B cell (primary cell): ENCODE data around the gene ZNF600. TPM values are rescaled to one million over a fixed set of nuclear protein-coding genes. Genes with fewer than 3 reads are reported as not detected.
"Not testable (repeated sequence)": the region's sequence is repeated elsewhere in the genome, so short reads cannot be mapped to it uniquely, and the experiment has no call there.

Experiments used
- ATAC-seq: fragments of 200-7000 bp; cut with Tn5 transposase; one replicate; pipeline ENCODE4 v1.10.0; 2021; ENCODE audit warnings: low read depth, mild to moderate bottlenecking, moderate number of reproducible peaks, moderate library complexity
- CTCF ChIA-PET: fragments of 350-600 bp; sonication (Branson Sonifier 250); formaldehyde crosslinking; loops from one replicate; lab custom pipeline; 2021; ENCODE audit warnings: antibody characterized with exemption, inconsistent platforms; lab: Charles Lee
- POLR2A ChIA-PET: fragments of 350-600 bp; sonication (Branson Sonifier 250); formaldehyde crosslinking; loops from one replicate; lab custom pipeline; 2021; ENCODE audit warnings: antibody characterized with exemption; lab: Charles Lee
- DNase-seq: peaks from one replicate; pipeline ENCODE4 v3.0.0; 2013
- H2AFZ ChIP-seq: 2 replicates; pipeline ENCODE4 v1.6.1; 2012; ENCODE audit warnings: mild to moderate bottlenecking, low read depth, low read length; ENCODE audit not compliant: insufficient read depth, poor library complexity, severe bottlenecking
- H3K27ac ChIP-seq, 2 donors: 1 replicate in 1 of 2; 2 replicates in 1 of 2; pipeline ENCODE4 v1.5.1; 2012 to 2013; ENCODE audit warnings: low read length in 2 of 2, mild to moderate bottlenecking in 2 of 2, moderate library complexity in 1 of 2
- H3K27me3 ChIP-seq, 4 experiments: fragments of 200-600 bp in 1 of 4; sonication (generic) in 1 of 4; replicated peaks in 1 of 4; 1 replicate in 2 of 4; 2 replicates in 2 of 4; pipeline versions ENCODE4 v1.6.1 to v1.7.0; 2013 to 2016; ENCODE audit warnings: low read length in 3 of 4, mild to moderate bottlenecking in 2 of 4, mixed read lengths in 1 of 4, moderate library complexity in 1 of 4; ENCODE audit not compliant: insufficient read depth in 4 of 4, control insufficient read depth in 3 of 4; ENCODE audit errors: control extremely low read depth in 1 of 4
- H3K36me3 ChIP-seq, 2 experiments: replicated peaks in 1 of 2; 1 replicate in 1 of 2; 2 replicates in 1 of 2; pipeline versions ENCODE4 v1.6.1 to v1.7.1; 2013; ENCODE audit warnings: low read length in 1 of 2; ENCODE audit not compliant: insufficient read depth in 2 of 2, control insufficient read depth in 1 of 2; ENCODE audit errors: control extremely low read depth in 1 of 2, extremely low read depth in 1 of 2
- H3K4me1 ChIP-seq, 2 donors: fragments of 200-600 bp in 1 of 2; sonication (generic) in 1 of 2; 1 replicate in 1 of 2; 2 replicates in 1 of 2; pipeline versions ENCODE4 v1.5.1 to v1.6.1; 2013 to 2017; ENCODE audit warnings: low read length in 2 of 2; ENCODE audit not compliant: control insufficient read depth in 2 of 2, insufficient read depth in 2 of 2
- H3K4me2 ChIP-seq: replicated peaks from 2 replicates; pipeline ENCODE3; 2012; ENCODE audit warnings: mild to moderate bottlenecking, low read depth, low read length; ENCODE audit not compliant: poor library complexity, severe bottlenecking
- H3K4me3 ChIP-seq, 5 experiments: fragments of 200-600 bp in 1 of 5; sonication (generic) in 1 of 5; 1 replicate in 3 of 5; 2 replicates in 2 of 5; pipeline versions ENCODE4 v1.5.1 to v1.7.0; 2011 to 2016; ENCODE audit warnings: low read length in 4 of 5, mild to moderate bottlenecking in 4 of 5, low read depth in 2 of 5, control low read depth in 1 of 5, moderate library complexity in 1 of 5; ENCODE audit not compliant: insufficient read depth in 1 of 5; ENCODE audit errors: control extremely low read depth in 1 of 5, extremely low read depth in 1 of 5
- H3K79me2 ChIP-seq: fragments of 200-600 bp; sonication (generic); one replicate; pipeline ENCODE4 v1.6.0; 2016; ENCODE audit warnings: low read length; ENCODE audit not compliant: control insufficient read depth, insufficient read depth
- H3K9ac ChIP-seq: fragments of 200-600 bp; sonication (generic); 2 replicates; pipeline ENCODE4 v1.6.1; 2017; ENCODE audit warnings: mild to moderate bottlenecking, low read length, moderate library complexity
- H3K9me3 ChIP-seq, 3 donors: one replicate each; pipeline versions ENCODE4 v1.6.1 to v1.7.1; 2013; ENCODE audit warnings: low read length in 2 of 3; ENCODE audit not compliant: control insufficient read depth in 2 of 3, insufficient read depth in 1 of 3; ENCODE audit errors: control extremely low read depth in 1 of 3
- H4K20me1 ChIP-seq: 2 replicates; pipeline ENCODE4 v1.6.0; 2012; ENCODE audit warnings: mild to moderate bottlenecking, low read length; ENCODE audit not compliant: insufficient read depth, control insufficient read depth, poor library complexity, severe bottlenecking
- H3K27ac Mint-ChIP-seq: one replicate; pipeline ENCODE4 v1.8.0; 2021; ENCODE audit warnings: mixed read lengths
- H3K27me3 Mint-ChIP-seq: one replicate; pipeline ENCODE4 v1.8.0; 2021; ENCODE audit warnings: mixed read lengths
- H3K4me1 Mint-ChIP-seq: one replicate; pipeline ENCODE4 v1.8.0; 2021; ENCODE audit warnings: mixed read lengths
- H3K4me3 Mint-ChIP-seq: one replicate; pipeline ENCODE4 v1.8.0; 2021; ENCODE audit warnings: mixed read lengths
- H3K9me3 Mint-ChIP-seq: one replicate; pipeline ENCODE4 v1.8.0; 2022; ENCODE audit warnings: mixed read lengths; ENCODE audit not compliant: insufficient read depth
- EZH2 ChIP-seq: IDR thresholded peaks from 2 replicates; pipeline ENCODE4 v1.6.1; 2012; ENCODE audit warnings: borderline replicate concordance, low read depth, mild to moderate bottlenecking, moderate library complexity, low read length; ENCODE audit not compliant: insufficient read depth, poor library complexity, severe bottlenecking
- WGBS: methylation state at CpG from one replicate; pipeline ENCODE4 v1.1.5; 2013; ENCODE audit warnings: missing lambda C conversion rate; ENCODE audit not compliant: insufficient coverage; 5-methylcytosine and 5-hydroxymethylcytosine counted together
- intact Hi-C: fragments of 100-400 bp; cut with micrococcal nuclease; formaldehyde crosslinking; loops from one replicate; pipeline ENCODE4 v1.10.0; 2022
- polyA plus RNA-seq: library from polyadenylated mRNA; depleted of rRNA; stranded (reverse); fragments of >200 nt; gene quantifications from 2 replicates; pipeline ENCODE4 v1.2.3, GENCODE V29; 2012
- total RNA-seq, 2 donors: library from RNA; stranded (reverse); fragments of 120-200 nt in 1 of 2; gene quantifications; 1 replicate in 1 of 2; 2 replicates in 1 of 2; pipeline versions ENCODE4 v1.2.3 to v1.2.4, GENCODE V29; 2013 to 2022
- TF ChIP-seq, protein P1 (sequence below): fragments of 200-600 bp; IDR thresholded peaks from one replicate; pipeline ENCODE4 v1.8.0; 2022; ENCODE audit warnings: antibody characterized with exemption, mild to moderate bottlenecking

Gene ZNF600
- total and polyA plus RNA-seq, 2 donors (not counting 1 experiment from before 2014, with no cell fraction given): 40.6 to 41.7 TPM

- Histone ChIP-seq H3K79me2 (no peaks in the 10 kb centered on the region), H3K27ac (no peak overlapping the region), H3K4me1 (peaks cover 0 to 3% of the 10 kb centered on the region in 2 donors), H3K36me3 (no peaks in the 10 kb centered on the region), H2AFZ (no peak overlapping the region), H3K27me3 (no peaks in the 10 kb centered on the region), H4K20me1 (no peaks in the 10 kb centered on the region), H3K4me2 (no peak overlapping the region), H3K9me3 (no peaks in the 10 kb centered on the region), H3K4me3 (no peak overlapping the region), H3K9ac (no peak overlapping the region)
- DNase-seq: no peak
- Mint-ChIP-seq H3K27me3 (no peaks in the 10 kb centered on the region), H3K4me1 (no peaks in the 10 kb centered on the region), H3K4me3 (no peak overlapping the region), H3K27ac (no peak overlapping the region), H3K9me3 (no peaks in the 10 kb centered on the region)
- CTCF ChIA-PET: interaction anchor here (0.8 to 1.3 kb wide), 2 partner anchors 406 to 502 kb away, joined by 4 to 8 read pairs; no protein-coding TSS in a partner anchor
- intact Hi-C loops: no loop called here
- no peak for ATAC-seq
- POLR2A ChIA-PET: no interaction called here
- no CpG with 5 or more reads among the region's 4 CpGs for WGBS
- no peak for TF ChIP-seq EZH2
- TF ChIP-seq, protein P1, sequence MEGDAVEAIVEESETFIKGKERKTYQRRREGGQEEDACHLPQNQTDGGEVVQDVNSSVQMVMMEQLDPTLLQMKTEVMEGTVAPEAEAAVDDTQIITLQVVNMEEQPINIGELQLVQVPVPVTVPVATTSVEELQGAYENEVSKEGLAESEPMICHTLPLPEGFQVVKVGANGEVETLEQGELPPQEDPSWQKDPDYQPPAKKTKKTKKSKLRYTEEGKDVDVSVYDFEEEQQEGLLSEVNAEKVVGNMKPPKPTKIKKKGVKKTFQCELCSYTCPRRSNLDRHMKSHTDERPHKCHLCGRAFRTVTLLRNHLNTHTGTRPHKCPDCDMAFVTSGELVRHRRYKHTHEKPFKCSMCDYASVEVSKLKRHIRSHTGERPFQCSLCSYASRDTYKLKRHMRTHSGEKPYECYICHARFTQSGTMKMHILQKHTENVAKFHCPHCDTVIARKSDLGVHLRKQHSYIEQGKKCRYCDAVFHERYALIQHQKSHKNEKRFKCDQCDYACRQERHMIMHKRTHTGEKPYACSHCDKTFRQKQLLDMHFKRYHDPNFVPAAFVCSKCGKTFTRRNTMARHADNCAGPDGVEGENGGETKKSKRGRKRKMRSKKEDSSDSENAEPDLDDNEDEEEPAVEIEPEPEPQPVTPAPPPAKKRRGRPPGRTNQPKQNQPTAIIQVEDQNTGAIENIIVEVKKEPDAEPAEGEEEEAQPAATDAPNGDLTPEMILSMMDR: no peak
Measured at GRCh38 chr19:52749780-52750179, 36.8 kb downstream of the ZNF600 start.

GRCh38 chr19:52748336-52748950 lies 38.1 kb downstream of the ZNF600 start:
- no peak for TF ChIP-seq EZH2
- TF ChIP-seq, protein P1: peak; percentile 59
- no peak overlapping the region for H3K9ac ChIP-seq
- peaks cover 0 to 3% of the 10 kb centered on the region in 2 donors for H3K4me1 ChIP-seq
- no peak overlapping the region for H2AFZ ChIP-seq
- intact Hi-C loops: no loop called here
- H3K36me3 ChIP-seq: no peaks in the 10 kb centered on the region
- H3K27ac ChIP-seq: no peak overlapping the region
- H3K4me2 ChIP-seq: no peak overlapping the region
- H4K20me1 ChIP-seq: no peaks in the 10 kb centered on the region
- H3K4me1 Mint-ChIP-seq: no peaks in the 10 kb centered on the region
- no peaks in the 10 kb centered on the region for H3K9me3 ChIP-seq
- POLR2A ChIA-PET: no interaction called here
- WGBS: 50% methylated on average over 4 of the region's 8 CpGs
- no peaks in the 10 kb centered on the region for H3K27me3 Mint-ChIP-seq
- CTCF ChIA-PET: interaction anchor here (1.3 to 1.8 kb wide), 2 partner anchors 500 to 501 kb away, joined by 8 to 12 read pairs; no protein-coding TSS in a partner anchor
- no peak overlapping the region for H3K4me3 Mint-ChIP-seq
- H3K9me3 Mint-ChIP-seq: no peaks in the 10 kb centered on the region
- H3K79me2 ChIP-seq: no peaks in the 10 kb centered on the region
- DNase-seq: peak; percentile 60
- H3K27me3 ChIP-seq: no peaks in the 10 kb centered on the region
- no peak for ATAC-seq
- no peak overlapping the region for H3K4me3 ChIP-seq
- H3K27ac Mint-ChIP-seq: no peak overlapping the region

GRCh38 chr19:52745919-52746318 lies 40.7 kb downstream of the ZNF600 start:
- H3K9me3 ChIP-seq, H3K27ac Mint-ChIP-seq, DNase-seq, H3K36me3 ChIP-seq, H3K79me2 ChIP-seq, H3K27me3 Mint-ChIP-seq, H3K9ac ChIP-seq, H3K9me3 Mint-ChIP-seq, H3K4me1 ChIP-seq, H3K27ac ChIP-seq, H3K4me2 ChIP-seq, ATAC-seq, H4K20me1 ChIP-seq, H3K4me1 Mint-ChIP-seq, H3K27me3 ChIP-seq, H2AFZ ChIP-seq, intact Hi-C loops, H3K4me3 ChIP-seq, H3K4me3 Mint-ChIP-seq: not testable (repeated sequence)
- POLR2A ChIA-PET: interaction anchor here (0.7 kb wide), 1 partner anchor 401 kb away, joined by 3 read pairs; no protein-coding TSS in a partner anchor
- CTCF ChIA-PET: interaction anchor here (0.7 kb wide), 1 partner anchor 110 kb away, joined by 4 read pairs; no protein-coding TSS in a partner anchor
- 84% methylated on average over 3 of the region's 10 CpGs for WGBS
